HepG2 (cell line): ENCODE results near the gene ZCCHC17. TPM values are rescaled to one million over a fixed set of nuclear protein-coding genes. Genes with fewer than 3 reads are reported as not detected.

ENCODE experiments used
- GFI1 ChIP-seq: sonication (generic); formaldehyde crosslinking; IDR thresholded peaks from 2 replicates; pipeline ENCODE4 v1.5.0; 2020; ENCODE audit warnings: missing genetic modification reagents, mild to moderate bottlenecking, borderline replicate concordance
- GTF2F1 ChIP-seq: fragments of 150-350 bp; IDR thresholded peaks from 2 replicates; pipeline ENCODE4 v1.6.1; 2014; ENCODE audit warnings: low read length
- SMYD3 ChIP-seq: sonication (generic); formaldehyde crosslinking; IDR thresholded peaks from 2 replicates; pipeline ENCODE4 v1.8.1; 2023; ENCODE audit warnings: mild to moderate bottlenecking, missing genetic modification reagents
- TAF15 ChIP-seq: fragments of 200-400 bp; formaldehyde crosslinking; IDR thresholded peaks from one replicate; pipeline ENCODE4 v1.6.1; 2018; ENCODE audit warnings: mild to moderate bottlenecking, low read depth, low read length; ENCODE audit not compliant: poor library complexity, severe bottlenecking
- TBX3 ChIP-seq: fragments of 450-650 bp; IDR thresholded peaks from 2 replicates; pipeline ENCODE4 v1.6.1; 2017; ENCODE audit warnings: antibody characterized with exemption, mild to moderate bottlenecking, inconsistent platforms, borderline replicate concordance
- ZFP36 ChIP-seq: fragments of 150-350 bp; IDR thresholded peaks from 2 replicates; pipeline ENCODE4 v1.6.1; 2018; ENCODE audit warnings: borderline replicate concordance, low read length, low read depth; ENCODE audit not compliant: partially characterized antibody
- polyA plus RNA-seq, 8 experiments: library from polyadenylated mRNA; depleted of rRNA in 3 of 8; stranded (reverse) in 7 of 8; unstranded in 1 of 8; fragments of >200 nt; fragmentation: Illumina TruSeq in 4 of 8; extraction: Trizol in 4 of 8; gene quantifications; 2 replicates each; pipeline versions ENCODE4 v1.2.1 to v1.2.3, GENCODE V29; 2011 to 2016; ENCODE audit warnings: low read depth in 4 of 8, missing spikeins in 1 of 8, mixed read lengths in 1 of 8; ENCODE audit not compliant: insufficient read depth in 1 of 8
- total RNA-seq, 5 experiments: library from RNA; depleted of rRNA; stranded (reverse); fragments of >200 nt; fragmentation: Illumina TruSeq; extraction: Trizol; gene quantifications; 2 replicates each; pipeline ENCODE4 v1.2.3, GENCODE V29; 2016; ENCODE audit warnings: low read depth in 1 of 5
- TF ChIP-seq, protein P1 (sequence below): sonication (generic); formaldehyde crosslinking; IDR thresholded peaks from 2 replicates; pipeline ENCODE4 v1.5.0; 2020; ENCODE audit warnings: mild to moderate bottlenecking, missing genetic modification reagents, borderline replicate concordance
- TF ChIP-seq, protein P2 (sequence below): IDR thresholded peaks from 2 replicates; pipeline ENCODE4 v1.6.1; 2018; ENCODE audit warnings: missing genetic modification reagents, mild to moderate bottlenecking, missing compliant biosample characterization
- TF ChIP-seq, protein P3 (sequence below): sonication (generic); formaldehyde crosslinking; IDR thresholded peaks from 2 replicates; pipeline ENCODE4 v1.4.0; 2020; ENCODE audit warnings: missing genetic modification reagents
- TF ChIP-seq, protein P4 (sequence below): sonication (generic); formaldehyde crosslinking; IDR thresholded peaks from 2 replicates; pipeline ENCODE4 v1.5.1; 2020; ENCODE audit warnings: missing genetic modification reagents, mild to moderate bottlenecking, borderline replicate concordance

ZCCHC17 gene
- total and polyA plus RNA-seq, 2 of the 13 experiments (the other 11 are each of a cell fraction or from before 2014, with no cell fraction given) = 20.5 to 53.0 TPM

DNA sequence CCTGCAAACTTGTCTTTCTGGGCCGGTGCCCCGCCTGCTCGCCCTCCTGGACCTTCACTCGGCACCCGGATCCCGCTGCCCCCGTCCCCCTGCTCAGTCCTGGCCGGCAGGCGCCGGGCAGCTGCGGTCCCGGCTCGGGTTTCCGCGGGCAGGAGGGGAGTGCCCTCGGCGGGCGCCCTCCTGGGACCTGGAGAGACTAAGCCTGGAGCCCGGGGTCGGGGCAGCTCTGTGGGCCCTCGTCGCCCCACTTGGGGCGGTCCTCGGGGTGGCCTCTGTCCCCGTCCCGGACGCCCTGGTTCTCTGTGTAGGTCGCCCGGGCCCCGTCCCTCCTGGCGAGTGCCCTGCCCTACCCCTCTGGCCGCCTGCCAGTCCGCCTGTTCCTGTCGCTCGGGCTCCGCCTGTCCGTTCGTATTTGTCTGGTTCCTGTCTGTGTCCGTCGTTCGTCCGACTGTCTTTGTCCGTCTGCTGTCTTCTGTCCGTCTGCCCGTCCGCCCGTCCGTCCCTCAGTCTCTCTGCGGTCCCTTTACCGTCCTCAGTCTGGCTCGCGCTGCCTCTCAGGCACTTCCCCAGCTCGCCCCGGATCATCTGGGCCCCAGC is 116.7 kb downstream of the ZCCHC17 start (continued):
- TF ChIP-seq, protein P1, sequence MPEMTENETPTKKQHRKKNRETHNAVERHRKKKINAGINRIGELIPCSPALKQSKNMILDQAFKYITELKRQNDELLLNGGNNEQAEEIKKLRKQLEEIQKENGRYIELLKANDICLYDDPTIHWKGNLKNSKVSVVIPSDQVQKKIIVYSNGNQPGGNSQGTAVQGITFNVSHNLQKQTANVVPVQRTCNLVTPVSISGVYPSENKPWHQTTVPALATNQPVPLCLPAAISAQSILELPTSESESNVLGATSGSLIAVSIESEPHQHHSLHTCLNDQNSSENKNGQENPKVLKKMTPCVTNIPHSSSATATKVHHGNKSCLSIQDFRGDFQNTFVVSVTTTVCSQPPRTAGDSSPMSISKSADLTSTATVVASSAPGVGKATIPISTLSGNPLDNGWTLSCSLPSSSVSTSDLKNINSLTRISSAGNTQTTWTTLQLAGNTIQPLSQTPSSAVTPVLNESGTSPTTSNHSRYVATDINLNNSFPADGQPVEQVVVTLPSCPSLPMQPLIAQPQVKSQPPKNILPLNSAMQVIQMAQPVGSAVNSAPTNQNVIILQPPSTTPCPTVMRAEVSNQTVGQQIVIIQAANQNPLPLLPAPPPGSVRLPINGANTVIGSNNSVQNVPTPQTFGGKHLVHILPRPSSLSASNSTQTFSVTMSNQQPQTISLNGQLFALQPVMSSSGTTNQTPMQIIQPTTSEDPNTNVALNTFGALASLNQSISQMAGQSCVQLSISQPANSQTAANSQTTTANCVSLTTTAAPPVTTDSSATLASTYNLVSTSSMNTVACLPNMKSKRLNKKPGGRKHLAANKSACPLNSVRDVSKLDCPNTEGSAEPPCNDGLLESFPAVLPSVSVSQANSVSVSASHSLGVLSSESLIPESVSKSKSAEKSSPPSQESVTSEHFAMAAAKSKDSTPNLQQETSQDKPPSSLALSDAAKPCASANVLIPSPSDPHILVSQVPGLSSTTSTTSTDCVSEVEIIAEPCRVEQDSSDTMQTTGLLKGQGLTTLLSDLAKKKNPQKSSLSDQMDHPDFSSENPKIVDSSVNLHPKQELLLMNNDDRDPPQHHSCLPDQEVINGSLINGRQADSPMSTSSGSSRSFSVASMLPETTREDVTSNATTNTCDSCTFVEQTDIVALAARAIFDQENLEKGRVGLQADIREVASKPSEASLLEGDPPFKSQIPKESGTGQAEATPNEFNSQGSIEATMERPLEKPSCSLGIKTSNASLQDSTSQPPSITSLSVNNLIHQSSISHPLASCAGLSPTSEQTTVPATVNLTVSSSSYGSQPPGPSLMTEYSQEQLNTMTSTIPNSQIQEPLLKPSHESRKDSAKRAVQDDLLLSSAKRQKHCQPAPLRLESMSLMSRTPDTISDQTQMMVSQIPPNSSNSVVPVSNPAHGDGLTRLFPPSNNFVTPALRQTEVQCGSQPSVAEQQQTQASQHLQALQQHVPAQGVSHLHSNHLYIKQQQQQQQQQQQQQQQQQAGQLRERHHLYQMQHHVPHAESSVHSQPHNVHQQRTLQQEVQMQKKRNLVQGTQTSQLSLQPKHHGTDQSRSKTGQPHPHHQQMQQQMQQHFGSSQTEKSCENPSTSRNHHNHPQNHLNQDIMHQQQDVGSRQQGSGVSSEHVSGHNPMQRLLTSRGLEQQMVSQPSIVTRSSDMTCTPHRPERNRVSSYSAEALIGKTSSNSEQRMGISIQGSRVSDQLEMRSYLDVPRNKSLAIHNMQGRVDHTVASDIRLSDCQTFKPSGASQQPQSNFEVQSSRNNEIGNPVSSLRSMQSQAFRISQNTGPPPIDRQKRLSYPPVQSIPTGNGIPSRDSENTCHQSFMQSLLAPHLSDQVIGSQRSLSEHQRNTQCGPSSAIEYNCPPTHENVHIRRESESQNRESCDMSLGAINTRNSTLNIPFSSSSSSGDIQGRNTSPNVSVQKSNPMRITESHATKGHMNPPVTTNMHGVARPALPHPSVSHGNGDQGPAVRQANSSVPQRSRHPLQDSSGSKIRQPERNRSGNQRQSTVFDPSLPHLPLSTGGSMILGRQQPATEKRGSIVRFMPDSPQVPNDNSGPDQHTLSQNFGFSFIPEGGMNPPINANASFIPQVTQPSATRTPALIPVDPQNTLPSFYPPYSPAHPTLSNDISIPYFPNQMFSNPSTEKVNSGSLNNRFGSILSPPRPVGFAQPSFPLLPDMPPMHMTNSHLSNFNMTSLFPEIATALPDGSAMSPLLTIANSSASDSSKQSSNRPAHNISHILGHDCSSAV (CRISPR knock-in tag) = no peak
- TF ChIP-seq GFI1 (CRISPR knock-in tag) = 0 out of 2 replicates have a peak, but pooled peaks have one; percentile 31
- TF ChIP-seq, protein P2, sequence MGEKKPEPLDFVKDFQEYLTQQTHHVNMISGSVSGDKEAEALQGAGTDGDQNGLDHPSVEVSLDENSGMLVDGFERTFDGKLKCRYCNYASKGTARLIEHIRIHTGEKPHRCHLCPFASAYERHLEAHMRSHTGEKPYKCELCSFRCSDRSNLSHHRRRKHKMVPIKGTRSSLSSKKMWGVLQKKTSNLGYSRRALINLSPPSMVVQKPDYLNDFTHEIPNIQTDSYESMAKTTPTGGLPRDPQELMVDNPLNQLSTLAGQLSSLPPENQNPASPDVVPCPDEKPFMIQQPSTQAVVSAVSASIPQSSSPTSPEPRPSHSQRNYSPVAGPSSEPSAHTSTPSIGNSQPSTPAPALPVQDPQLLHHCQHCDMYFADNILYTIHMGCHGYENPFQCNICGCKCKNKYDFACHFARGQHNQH (CRISPR knock-in tag) = peak; percentile 89; the same call in 1 of the 2 replicates
- TF ChIP-seq, protein P3, sequence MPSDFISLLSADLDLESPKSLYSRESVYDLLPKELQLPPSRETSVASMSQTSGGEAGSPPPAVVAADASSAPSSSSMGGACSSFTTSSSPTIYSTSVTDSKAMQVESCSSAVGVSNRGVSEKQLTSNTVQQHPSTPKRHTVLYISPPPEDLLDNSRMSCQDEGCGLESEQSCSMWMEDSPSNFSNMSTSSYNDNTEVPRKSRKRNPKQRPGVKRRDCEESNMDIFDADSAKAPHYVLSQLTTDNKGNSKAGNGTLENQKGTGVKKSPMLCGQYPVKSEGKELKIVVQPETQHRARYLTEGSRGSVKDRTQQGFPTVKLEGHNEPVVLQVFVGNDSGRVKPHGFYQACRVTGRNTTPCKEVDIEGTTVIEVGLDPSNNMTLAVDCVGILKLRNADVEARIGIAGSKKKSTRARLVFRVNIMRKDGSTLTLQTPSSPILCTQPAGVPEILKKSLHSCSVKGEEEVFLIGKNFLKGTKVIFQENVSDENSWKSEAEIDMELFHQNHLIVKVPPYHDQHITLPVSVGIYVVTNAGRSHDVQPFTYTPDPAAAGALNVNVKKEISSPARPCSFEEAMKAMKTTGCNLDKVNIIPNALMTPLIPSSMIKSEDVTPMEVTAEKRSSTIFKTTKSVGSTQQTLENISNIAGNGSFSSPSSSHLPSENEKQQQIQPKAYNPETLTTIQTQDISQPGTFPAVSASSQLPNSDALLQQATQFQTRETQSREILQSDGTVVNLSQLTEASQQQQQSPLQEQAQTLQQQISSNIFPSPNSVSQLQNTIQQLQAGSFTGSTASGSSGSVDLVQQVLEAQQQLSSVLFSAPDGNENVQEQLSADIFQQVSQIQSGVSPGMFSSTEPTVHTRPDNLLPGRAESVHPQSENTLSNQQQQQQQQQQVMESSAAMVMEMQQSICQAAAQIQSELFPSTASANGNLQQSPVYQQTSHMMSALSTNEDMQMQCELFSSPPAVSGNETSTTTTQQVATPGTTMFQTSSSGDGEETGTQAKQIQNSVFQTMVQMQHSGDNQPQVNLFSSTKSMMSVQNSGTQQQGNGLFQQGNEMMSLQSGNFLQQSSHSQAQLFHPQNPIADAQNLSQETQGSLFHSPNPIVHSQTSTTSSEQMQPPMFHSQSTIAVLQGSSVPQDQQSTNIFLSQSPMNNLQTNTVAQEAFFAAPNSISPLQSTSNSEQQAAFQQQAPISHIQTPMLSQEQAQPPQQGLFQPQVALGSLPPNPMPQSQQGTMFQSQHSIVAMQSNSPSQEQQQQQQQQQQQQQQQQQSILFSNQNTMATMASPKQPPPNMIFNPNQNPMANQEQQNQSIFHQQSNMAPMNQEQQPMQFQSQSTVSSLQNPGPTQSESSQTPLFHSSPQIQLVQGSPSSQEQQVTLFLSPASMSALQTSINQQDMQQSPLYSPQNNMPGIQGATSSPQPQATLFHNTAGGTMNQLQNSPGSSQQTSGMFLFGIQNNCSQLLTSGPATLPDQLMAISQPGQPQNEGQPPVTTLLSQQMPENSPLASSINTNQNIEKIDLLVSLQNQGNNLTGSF (CRISPR knock-in tag) = no peak; the same call in 1 of the 2 replicates
- TF ChIP-seq GTF2F1 = no peak
- TF ChIP-seq, protein P4, sequence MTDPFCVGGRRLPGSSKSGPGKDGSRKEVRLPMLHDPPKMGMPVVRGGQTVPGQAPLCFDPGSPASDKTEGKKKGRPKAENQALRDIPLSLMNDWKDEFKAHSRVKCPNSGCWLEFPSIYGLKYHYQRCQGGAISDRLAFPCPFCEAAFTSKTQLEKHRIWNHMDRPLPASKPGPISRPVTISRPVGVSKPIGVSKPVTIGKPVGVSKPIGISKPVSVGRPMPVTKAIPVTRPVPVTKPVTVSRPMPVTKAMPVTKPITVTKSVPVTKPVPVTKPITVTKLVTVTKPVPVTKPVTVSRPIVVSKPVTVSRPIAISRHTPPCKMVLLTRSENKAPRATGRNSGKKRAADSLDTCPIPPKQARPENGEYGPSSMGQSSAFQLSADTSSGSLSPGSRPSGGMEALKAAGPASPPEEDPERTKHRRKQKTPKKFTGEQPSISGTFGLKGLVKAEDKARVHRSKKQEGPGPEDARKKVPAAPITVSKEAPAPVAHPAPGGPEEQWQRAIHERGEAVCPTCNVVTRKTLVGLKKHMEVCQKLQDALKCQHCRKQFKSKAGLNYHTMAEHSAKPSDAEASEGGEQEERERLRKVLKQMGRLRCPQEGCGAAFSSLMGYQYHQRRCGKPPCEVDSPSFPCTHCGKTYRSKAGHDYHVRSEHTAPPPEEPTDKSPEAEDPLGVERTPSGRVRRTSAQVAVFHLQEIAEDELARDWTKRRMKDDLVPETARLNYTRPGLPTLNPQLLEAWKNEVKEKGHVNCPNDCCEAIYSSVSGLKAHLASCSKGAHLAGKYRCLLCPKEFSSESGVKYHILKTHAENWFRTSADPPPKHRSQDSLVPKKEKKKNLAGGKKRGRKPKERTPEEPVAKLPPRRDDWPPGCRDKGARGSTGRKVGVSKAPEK = no peak
- TF ChIP-seq TAF15 = no peak
- no peak for TF ChIP-seq ZFP36
- no peak for TF ChIP-seq SMYD3 (CRISPR knock-in tag)
- TF ChIP-seq TBX3 = no peak
